ENCODE results near the gene SMYD3. TPM values are rescaled to one million over a fixed set of nuclear protein-coding genes. Genes with fewer than 3 reads are reported as not detected.
"Not testable (repeated sequence)": the region's sequence is repeated elsewhere in the genome, so short reads cannot be mapped to it uniquely, and the experiment has no call there.

SMYD3 gene
- total RNA-seq, 1 experiment from 2014 or later: 33.4 TPM

DNA sequence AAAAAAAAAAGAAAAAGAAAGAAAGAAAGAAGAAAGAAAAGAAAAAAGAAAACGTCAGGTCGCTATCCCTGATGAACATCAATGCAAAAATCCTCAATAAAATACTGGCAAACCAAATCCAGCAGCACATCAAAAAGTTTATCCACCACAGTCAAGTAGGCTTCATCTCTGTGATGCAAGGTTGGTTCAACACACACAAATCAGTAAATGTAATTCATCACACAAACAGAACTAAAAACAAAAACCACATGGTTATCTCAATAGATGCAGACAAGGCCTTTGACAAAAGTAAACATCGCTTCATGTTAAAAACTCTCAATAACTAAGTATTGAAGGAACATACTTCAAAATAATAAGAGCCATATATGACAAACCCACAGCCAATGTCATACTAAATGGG is 779.0 kb downstream of the SMYD3 start:
- in situ Hi-C loops (cut with HindIII; ENCODE audit: low pct_unique_long_range_greater_than_20kb, low sequenced_read_pairs): not testable (repeated sequence)

DNA sequence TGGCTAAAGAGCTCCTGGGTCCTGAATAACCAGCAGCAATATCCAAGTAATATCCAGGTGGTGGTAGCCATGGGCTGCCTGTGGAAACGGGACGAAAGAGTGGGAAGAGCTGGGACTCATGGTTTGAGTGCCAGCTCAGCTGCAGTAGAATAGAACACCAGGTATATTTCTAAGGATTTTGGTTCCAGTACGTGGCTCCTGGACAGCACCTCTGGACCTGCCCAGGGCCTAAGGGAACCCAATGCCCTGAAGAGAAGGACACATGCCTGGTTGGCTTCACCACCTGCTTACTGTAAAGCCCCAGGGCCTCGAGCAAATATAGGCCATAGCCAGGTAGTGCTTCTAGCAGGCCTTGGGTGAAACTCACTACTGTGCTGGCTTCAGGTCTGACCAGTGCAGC is 785.6 kb downstream of the SMYD3 start:
- in situ Hi-C loops (cut with HindIII; ENCODE audit: low pct_unique_long_range_greater_than_20kb, low sequenced_read_pairs): no loop called here
- no peak for DNase-seq (ENCODE audit: low read depth, low spot score)

More for the DNA sequence above, 779.0 kb downstream of the SMYD3 start:
- DNase-seq (ENCODE audit: low read depth, low spot score): not testable (repeated sequence)

DNA sequence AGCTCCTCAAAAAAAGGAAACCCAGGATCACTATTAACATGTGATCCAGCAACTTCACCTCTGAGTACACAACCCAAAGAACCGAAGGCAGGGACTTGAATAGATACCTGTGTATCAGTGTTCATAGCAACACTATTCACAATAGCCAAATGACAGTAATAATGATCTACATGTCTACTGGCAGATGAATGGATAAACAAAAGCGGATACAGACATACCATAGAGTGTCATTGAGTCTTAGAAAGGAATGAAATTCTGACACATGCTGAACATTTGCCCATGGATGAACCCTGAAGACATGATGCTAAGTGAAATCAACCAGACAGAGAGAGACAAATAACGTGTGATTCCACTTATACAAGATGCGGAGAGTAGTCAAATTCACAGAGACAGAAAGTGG is 788.1 kb downstream of the SMYD3 start:
- in situ Hi-C loops (cut with HindIII; ENCODE audit: low pct_unique_long_range_greater_than_20kb, low sequenced_read_pairs): no loop called here
- DNase-seq (ENCODE audit: low read depth, low spot score): no peak

DNA sequence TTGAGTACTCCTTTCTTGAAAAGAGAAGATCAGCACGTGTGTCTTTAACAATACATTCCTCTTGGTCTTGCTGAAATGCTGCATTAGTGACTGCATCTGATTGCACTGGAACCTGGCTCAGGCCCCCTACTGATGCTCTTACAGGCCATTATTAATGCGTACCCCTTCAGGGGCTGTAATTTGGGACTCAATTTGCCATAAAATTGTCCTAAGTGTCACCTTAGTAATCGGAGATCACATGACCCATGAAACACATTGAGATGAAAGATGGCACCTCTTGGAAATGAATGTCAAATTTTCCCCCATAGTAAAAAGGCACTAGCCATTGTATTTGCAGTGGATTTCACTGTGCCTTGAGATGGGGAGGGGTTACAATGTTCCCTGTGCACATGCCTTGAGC is 789.0 kb downstream of the SMYD3 start:
- no peak for DNase-seq (ENCODE audit: low read depth, low spot score)
- in situ Hi-C loops (cut with HindIII; ENCODE audit: low pct_unique_long_range_greater_than_20kb, low sequenced_read_pairs): no loop called here

DNA sequence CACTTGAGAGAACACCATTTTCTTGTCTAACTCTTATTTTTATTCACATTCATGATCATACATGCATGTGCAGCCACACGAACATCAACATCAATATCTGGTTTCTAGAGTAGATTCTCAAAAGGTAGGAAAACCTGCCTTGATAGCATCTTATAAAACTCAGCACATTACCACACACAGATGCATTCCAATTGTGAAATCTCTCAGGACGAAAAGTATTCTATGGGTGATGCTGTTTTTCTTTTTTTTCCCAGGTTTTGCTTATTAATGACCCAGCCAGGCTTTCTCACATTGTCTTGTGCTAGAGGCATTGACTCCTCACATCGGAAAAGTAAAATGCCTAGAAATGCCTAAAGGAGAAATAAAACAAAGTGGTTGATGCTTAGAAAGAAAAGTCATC is 789.5 kb downstream of the SMYD3 start:
- in situ Hi-C loops (cut with HindIII; ENCODE audit: low pct_unique_long_range_greater_than_20kb, low sequenced_read_pairs): no loop called here
- no peak for DNase-seq (ENCODE audit: low read depth, low spot score)

DNA sequence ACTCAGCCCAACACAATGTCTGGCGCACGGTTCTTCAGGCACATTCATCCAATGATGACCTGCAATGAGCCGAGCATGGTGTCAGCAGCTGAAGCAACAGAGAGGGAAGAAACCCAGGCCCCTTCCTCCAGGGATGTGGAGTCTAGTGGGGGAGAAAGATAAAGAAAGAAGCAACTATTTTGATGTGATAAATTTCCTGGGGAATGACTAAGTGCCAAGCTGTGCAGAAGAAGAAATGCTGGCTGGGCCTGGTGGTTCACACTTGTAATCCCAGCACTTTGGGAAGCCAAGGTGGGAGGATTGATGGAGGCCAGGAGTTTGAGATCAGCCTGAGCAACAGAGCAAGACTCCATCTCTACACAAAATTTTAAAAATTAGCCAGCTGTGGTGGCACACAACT is 790.5 kb downstream of the SMYD3 start:
- in situ Hi-C loops (cut with HindIII; ENCODE audit: low pct_unique_long_range_greater_than_20kb, low sequenced_read_pairs): no loop called here
- no peak for DNase-seq (ENCODE audit: low read depth, low spot score)

DNA sequence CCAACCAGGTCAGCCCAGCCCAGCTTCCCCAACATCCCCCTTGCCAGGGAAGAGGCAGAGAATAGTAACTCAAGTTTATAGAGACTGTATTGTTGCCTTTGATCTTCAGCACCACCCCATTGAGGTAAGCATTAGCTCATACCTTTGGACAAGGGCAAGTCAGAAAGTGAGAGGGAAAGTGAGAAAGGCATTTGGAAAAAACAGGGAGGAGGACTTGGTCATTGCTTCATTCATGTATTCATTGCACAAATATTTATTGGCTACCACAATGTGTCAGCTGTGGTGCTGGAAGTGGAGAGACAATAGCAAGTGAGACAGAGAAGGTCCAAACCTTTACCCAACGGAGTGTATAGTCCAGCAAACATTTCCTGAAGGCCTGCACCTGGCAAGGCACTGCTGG is 791.1 kb downstream of the SMYD3 start:
- in situ Hi-C loops (cut with HindIII; ENCODE audit: low pct_unique_long_range_greater_than_20kb, low sequenced_read_pairs): no loop called here
- no peak for DNase-seq (ENCODE audit: low read depth, low spot score)

DNA sequence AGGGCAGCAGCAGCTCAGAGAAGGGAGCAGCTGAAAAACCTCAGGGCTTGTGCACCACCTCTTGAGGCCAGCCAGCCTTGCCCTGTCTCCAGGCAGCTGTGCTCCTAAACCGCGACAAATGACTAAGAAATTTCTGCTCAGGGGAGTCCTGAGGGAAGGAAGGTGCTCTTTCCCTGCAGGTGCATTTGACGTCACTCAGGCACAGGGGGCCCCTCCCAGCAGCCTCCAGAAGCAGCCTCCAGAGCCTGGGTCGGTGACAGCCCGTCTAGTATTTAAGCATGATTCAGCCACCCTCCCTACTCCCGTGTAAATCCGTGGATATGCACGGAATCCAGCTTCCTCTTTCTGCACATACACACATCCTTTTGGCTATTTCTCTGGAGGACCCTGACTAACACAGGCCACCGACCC is 791.8 kb downstream of the SMYD3 start:
- no peak for DNase-seq (ENCODE audit: low read depth, low spot score)
- in situ Hi-C loops (cut with HindIII; ENCODE audit: low pct_unique_long_range_greater_than_20kb, low sequenced_read_pairs): no loop called here

DNA sequence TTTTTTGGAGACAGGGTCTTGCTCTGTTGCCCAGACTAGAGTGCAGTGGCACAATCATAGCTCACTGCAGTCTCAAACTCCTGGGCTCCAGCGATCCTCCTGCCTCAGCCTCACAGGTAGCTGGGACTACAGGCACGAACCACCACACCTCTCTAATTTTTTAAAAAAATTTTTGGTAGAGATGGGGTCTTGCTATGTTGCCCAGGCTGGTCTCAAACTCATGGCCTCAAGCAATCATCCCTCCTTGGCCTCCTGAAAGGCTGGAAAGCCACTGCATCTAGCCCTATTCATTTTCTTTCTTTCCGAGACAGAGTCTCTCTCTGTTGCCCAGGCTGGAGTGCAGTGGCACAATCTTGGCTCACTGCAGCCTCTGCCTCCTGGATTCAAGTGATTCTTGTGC is 793.1 kb downstream of the SMYD3 start:
- DNase-seq (ENCODE audit: low read depth, low spot score); in situ Hi-C loops (cut with HindIII; ENCODE audit: low pct_unique_long_range_greater_than_20kb, low sequenced_read_pairs): not testable (repeated sequence)

DNA sequence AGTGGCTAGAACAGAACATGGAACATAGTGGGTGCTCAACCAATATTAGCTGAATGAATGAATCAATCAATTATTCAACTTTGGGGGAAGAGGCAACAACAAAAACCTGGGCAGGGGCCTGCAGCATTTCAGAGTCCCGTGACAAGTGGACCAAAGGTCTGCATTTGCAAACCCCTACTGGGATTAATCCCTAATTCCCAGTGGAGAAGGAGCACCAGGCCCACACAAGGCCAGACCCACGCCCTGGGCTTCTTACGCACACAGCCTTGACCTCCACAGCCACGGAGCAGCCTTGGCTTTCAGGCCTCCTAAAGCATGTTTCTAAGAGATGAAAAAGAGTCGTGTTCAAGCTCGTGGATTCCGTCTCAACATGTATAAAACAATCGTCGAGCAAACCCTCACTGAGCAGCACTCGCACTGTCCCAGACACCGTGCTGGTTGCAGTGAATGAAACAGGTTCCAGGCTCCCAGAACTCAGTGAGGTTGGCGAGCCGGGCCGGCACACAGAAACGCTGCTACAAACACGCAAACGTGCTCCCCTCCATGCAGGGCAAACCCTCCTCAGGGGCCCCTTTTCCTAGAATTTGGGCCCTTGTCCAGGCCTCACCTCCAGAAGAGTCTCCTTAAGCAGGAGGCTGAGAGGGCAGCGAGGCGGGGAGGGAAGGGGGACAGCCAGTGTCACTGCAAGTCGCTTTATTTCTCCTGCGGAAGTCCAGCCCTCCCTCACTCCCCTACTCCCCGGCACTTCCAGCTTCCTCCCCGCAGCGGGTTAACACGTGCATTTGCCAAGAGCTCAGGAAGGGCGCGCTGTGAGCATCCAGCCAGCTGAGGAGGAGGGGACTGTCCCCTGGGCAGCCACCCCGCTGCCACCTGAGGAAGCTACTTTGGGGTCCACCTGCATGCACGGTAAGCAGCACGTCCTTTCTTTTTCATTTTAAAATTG is 795.8 kb downstream of the SMYD3 start:
- in situ Hi-C loops (cut with HindIII; ENCODE audit: low pct_unique_long_range_greater_than_20kb, low sequenced_read_pairs): no loop called here

DNA sequence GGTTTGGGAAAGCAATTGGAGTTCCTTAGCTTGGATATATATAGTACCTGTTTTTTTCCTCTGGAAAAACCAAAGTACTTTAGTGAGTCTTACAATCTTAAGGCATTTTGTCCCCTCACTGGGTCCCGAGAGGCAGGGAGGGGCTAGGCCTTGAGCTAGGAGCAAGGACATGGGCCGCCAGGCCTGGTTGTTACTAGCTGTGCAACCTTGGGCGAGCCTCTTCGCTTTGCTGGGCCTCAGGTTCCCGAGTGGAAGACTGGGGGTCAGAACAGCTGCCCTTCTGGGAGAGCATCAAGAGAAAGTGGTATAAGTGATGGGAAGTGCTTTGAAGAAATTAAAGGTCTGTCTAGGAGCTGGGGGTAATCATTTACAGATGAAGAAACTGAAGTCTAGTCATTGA is 799.1 kb downstream of the SMYD3 start:
- no peak for DNase-seq (ENCODE audit: low read depth, low spot score)
- in situ Hi-C loops (cut with HindIII; ENCODE audit: low pct_unique_long_range_greater_than_20kb, low sequenced_read_pairs): no loop called here

More for the DNA sequence above, 795.8 kb downstream of the SMYD3 start:
- DNase-seq (ENCODE audit: low read depth, low spot score): no peak

DNA sequence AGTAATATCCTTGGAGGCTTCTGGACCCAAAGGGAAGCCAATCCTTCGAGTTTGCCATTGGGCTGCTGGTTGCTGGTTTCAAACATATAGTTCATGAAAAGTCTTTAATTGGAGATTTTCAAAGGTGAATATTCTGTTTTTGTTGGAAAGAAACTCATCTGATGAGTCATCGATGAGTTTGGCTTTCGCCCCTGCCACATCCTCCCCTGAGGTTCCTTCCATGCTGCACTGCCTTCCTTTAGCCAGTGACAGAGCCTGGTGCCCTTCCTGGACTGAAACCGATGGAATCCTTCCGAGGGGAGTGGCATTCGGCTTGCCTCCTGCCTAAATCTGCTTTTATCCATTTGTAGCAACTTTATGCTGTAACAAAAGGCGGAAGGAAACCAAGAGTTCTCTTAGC is 802.3 kb downstream of the SMYD3 start:
- DNase-seq (ENCODE audit: low read depth, low spot score): no peak
- in situ Hi-C loops (cut with HindIII; ENCODE audit: low pct_unique_long_range_greater_than_20kb, low sequenced_read_pairs): no loop called here

DNA sequence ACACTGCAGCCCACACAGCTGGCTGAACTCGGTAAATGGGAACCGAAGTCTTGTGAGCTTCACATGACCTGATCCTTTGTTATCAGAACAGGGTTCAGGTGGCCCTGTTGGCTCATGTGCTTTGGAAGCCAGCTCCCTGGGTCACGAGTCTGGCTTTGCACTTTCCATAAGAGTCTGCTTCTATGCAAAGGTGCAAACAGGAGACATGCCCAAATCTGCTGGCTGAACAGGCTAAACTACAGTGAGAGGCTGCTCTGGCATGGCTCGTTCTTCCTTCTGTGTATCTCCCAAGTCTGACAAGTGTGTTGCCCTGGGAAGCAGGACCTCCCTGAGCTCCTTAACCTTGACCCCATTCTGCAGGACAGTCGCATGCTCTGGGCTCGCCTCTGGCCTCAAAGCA is 802.7 kb downstream of the SMYD3 start:
- in situ Hi-C loops (cut with HindIII; ENCODE audit: low pct_unique_long_range_greater_than_20kb, low sequenced_read_pairs): no loop called here
- DNase-seq (ENCODE audit: low read depth, low spot score): no peak

DNA sequence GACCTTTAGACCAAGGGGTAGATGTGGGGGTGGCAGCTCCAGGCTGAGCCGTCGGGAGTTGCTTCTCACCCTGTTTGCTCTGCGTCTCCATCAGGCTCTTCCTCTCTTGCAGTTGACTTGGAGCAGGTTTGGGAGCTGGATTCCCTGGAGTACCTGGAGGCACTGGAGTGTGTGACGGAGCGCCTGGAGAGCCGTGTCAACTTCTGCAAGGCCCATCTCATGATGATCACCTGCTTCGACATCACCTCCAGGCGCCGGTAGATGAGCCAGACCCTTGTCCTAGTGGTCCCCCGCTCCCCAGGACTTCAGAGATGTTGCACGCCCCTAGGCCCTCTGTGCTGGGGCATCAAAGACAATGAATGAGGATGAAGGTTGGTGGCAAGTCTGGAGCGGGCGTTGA is 804.7 kb downstream of the SMYD3 start:
- DNase-seq (ENCODE audit: low read depth, low spot score): no peak
- in situ Hi-C loops (cut with HindIII; ENCODE audit: low pct_unique_long_range_greater_than_20kb, low sequenced_read_pairs): no loop called here

DNA sequence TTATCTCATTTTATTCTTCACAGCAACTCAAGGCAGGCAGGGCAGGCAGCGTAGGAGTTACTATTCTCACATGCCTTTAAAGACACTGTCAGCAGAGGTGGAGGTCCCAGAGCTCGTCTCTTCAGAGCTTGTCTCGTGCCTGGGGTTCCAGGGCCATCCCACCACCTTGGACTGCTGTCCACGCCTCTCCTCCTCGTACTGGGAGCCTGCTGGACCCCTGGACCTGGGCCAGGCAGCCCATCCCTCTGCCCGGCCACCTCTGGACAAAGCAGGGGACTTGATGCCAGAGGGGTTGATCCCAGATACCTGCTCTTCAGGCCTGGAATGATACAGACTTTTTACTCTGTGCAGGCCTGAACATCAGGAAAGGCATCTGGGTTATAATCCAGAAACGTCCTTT is 805.4 kb downstream of the SMYD3 start:
- in situ Hi-C loops (cut with HindIII; ENCODE audit: low pct_unique_long_range_greater_than_20kb, low sequenced_read_pairs): no loop called here
- no peak for DNase-seq (ENCODE audit: low read depth, low spot score)

DNA sequence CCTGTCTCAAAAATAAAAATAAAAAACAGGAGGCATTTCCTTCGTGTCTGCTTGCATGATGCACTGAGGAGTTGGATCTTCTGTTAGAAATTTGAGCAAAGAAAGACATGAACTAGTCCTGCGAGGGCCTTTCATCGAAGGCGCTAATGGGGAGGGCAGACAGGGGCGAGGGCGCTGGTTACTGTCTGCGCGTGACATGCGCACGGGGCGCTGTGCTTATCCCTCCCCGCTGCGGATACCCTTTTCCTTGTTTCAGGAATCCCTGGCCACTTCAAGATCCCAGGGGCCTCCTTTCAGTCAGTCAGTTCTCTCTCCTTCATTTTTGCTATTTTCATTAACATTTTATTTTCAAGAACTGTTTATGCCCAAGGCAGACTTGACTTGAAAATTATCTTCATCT is 806.4 kb downstream of the SMYD3 start:
- no peak for DNase-seq (ENCODE audit: low read depth, low spot score)
- in situ Hi-C loops (cut with HindIII; ENCODE audit: low pct_unique_long_range_greater_than_20kb, low sequenced_read_pairs): no loop called here
